Dedifferentiated amniotic fluid mesenchymal stem cell (primary cell): ENCODE data around the gene IRAK4.

Experiments used
- DNase-seq: peaks from one replicate; pipeline ENCODE4 v3.0.0-alpha.2; 2016; ENCODE audit errors: extremely low spot score

IRAK4 gene

DNA sequence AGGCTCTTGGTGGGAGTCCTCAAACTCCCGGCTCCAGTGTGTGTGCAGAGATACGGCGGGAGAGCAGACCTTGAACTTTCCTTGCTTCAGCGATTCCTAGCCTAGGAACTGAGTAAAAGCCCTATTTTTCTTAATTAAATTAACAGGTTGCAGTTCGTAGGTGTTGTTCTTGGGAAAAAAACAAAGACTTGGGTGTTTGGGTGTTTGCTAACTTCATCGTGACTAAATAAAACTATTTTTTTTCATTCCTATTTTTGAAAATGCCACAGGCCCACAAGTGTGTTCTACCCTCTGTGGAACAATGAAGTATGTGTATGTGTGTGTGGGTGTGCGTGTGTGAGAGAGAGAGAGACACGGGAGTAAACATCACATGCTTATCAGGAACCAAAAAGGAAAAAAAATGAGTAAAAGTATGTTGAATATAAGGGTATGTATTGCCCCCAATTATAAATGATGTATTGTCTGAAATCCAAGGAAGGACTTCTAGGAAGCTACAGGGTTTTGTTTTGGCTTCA is 77.8 kb downstream of the IRAK4 start:
- DNase-seq, result peak; percentile 39
